HG02973 (cell line): ENCODE measurements around the gene SLC25A6.
"Not testable (repeated sequence)": the region's sequence is repeated elsewhere in the genome, so short reads cannot be mapped to it uniquely, and the experiment has no call there.

Experiments used
- ATAC-seq: cut with Tn5 transposase; IDR thresholded peaks from one replicate; pipeline ENCODE4 v1.9.1; 2021; ENCODE audit warnings: moderate library complexity; ENCODE audit not compliant: unreplicated experiment

The SLC25A6 gene

DNA sequence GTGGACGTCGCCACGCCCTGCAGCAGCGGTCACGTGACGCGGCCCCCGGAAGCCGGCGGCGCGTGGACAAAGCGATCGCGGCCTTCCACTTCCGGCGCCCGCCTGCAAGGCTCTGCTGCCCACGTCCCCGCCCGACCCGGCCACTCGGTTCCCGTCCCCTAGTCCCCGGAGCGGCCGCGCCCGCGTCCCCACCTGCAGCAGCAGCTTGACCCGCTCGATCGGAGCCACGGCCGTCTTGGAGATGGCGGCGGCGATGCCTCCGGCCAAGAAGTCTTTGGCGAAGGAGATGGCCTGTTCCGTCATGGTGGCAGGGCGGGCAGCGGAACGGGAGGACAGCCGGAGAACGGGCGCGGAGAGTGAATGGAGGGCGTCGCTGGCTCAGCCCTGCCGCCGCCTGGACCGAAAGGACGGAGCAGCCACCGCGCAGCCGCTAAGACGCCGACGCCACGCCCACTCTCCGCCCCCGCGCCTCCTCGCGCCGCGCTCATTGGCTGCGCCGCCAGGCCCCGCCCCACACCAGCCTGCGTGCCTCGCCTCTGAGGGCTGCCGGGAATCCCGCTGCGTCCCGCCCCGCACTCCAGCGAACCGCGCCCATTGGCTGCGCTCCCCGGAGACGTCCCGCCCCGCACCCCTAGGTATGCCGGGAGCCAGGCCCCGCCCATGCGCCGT is at the start of gene SLC25A6:
TSS of gene SLC25A6 (minus strand) at position 407 of the 669 bp plus-strand sequence. CDS start at position 303, 104 bp downstream.
- ATAC-seq: peak; percentile 89

- no peak for ATAC-seq
Observed at GRCh38 chrX:1440506-1440905, 48.6 kb upstream of the SLC25A6 start.

- ATAC-seq: no peak
Observed at GRCh38 chrX:1435241-1435895, 43.5 kb upstream of the SLC25A6 start.

- no peak for ATAC-seq
Observed at GRCh38 chrX:1434871-1435240, 42.9 kb upstream of the SLC25A6 start.

GRCh38 chrX:1433646-1434357 is 41.9 kb upstream of the SLC25A6 start:
- no peak for ATAC-seq

DNA sequence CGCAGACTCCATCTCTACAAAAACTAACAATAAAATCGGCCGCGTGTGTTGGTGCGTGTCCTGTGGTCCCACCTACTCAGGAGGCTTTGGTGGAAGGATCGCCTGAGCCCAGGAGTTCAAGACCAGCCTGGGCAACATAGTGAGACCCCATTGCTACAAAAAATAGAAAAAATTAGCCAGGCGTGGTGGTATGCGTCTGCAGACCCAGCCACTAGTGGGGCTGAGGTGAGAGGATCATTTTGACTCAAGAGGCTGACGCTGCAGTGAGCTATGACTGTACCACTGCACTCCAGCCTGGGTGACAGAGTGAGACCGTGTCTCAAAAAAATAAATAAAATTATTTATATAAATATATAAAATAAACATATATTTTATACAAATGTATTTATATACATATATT is 38.5 kb upstream of the SLC25A6 start:
- no peak for ATAC-seq

DNA sequence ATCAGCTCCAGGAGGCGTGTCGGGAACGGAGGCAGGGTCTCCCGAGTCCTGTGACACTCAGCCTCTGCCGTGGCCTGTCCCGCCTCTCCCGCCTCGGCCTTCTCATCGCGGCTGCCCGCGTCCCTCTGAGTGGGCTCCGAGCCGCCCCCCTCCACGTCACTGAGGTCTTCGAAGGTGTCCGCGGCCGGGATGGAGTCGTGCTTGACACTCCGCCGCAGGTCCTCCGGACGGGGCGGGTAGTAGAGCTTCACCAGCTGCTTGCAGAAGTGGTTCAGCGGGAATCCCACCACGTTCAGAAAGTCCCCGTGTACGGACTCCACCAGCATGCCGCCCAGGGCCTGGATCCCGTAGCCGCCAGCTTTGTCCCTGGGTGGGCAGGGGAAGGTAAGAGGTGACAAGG is 35.8 kb upstream of the SLC25A6 start:
- ATAC-seq: no peak

GRCh38 chrX:1426321-1426720 is 34.4 kb upstream of the SLC25A6 start:
- not testable (repeated sequence) for ATAC-seq

DNA sequence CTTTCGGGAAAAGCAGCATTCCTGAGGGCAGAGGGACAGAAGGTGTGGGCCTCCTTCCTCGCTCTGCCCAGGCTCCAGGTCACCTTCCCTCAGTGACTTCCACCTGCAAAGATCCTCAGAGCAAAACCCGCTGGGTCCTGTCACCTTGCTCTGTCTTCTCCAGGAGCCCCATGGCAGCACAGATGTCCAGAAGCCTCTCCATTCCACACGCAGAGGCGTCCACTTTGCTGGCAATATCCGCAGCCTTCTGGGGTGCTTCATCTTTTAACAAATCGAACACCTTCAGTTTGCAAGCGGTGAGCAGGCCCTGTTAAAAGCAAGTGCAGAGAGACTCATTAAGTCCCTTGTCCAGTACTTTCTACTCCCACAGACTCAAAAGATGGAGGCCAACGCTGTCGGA is 33.5 kb upstream of the SLC25A6 start:
- no peak for ATAC-seq

DNA sequence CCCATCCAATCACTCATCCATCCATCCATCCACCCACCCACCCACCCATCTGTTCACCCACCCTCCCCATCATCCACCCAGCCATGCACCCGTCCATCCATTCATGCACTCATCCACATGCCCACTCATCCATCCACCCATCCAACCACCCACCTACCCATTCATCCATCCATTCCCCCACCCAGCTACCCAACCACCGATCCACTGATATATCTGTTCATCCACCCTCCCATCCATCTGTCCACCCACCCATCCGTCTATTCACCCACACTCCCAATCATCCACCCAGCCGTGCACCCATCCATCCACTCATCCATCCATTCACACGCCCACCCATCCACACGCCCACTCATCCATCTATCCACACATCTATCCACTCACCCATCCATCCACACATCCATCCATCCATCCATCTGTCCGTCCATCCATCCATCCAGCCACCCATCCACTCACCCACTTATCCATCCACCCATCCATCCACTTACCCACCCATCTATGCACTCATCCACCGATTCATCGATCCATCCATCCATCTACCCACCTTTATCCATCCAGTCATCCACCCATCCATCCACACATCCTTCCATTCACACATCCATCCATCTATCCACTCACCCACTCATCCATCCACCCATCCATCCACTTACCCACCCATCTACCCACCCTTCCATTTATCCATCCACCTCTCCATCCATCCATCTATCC is 32.4 kb upstream of the SLC25A6 start:
- ATAC-seq: no peak

DNA sequence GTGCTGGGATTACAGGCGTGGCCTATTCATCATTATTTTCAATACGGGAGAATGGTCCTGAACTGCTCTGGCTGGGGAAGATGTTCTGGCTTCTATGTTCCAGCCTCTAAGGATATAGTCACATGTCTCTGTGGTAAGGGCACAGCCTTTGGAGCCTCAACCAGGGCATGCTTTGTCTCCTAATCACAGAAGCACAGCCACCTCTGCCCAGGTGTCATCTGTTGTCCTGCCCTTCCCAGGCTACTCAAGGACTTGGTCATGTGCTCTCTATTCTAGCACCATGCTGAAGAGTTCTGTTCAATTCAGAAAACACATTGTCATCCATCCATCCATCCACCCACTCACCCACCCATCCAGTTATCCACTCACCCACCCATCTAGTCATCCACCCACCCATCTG is 31.3 kb upstream of the SLC25A6 start:
- no peak for ATAC-seq

GRCh38 chrX:1422135-1422465 is 30.2 kb upstream of the SLC25A6 start:
- no peak for ATAC-seq

DNA sequence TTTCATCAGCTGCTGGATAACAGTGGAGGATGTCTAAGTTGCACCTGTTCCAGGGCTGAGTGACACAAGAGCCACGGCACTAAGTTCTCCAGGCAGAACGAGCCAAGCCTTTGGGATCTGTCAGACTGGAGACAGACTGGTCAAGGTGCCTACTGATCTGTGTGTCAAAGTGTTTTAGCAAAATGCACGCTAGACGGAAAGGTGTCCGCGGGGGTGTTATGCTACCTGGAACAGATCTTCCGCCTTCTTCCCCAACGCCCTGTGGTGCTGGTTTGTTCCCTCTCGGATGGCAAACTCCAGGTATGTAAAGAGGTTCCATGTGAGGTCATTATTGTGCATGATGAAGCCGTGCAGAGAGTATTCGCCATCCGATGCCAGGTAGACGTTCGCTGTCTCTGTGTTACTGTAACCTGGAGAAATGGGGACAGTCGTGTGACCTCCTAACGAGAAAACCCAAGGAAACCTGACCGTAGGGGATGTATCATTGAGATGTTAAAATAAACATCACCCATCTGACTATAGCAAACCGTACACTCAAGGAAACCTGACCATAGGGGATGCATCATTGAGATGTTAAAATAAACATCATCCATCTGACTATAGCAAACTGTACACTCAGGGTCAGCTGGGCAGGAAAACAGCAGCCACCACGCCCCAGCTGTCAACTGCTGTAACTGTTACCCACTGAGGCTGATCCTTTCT is 29.7 kb upstream of the SLC25A6 start:
- no peak for ATAC-seq

- ATAC-seq: no peak
Observed at GRCh38 chrX:1420371-1420770, 28.5 kb upstream of the SLC25A6 start.

- ATAC-seq: no peak
Observed at GRCh38 chrX:1419545-1420355, 27.8 kb upstream of the SLC25A6 start.

DNA sequence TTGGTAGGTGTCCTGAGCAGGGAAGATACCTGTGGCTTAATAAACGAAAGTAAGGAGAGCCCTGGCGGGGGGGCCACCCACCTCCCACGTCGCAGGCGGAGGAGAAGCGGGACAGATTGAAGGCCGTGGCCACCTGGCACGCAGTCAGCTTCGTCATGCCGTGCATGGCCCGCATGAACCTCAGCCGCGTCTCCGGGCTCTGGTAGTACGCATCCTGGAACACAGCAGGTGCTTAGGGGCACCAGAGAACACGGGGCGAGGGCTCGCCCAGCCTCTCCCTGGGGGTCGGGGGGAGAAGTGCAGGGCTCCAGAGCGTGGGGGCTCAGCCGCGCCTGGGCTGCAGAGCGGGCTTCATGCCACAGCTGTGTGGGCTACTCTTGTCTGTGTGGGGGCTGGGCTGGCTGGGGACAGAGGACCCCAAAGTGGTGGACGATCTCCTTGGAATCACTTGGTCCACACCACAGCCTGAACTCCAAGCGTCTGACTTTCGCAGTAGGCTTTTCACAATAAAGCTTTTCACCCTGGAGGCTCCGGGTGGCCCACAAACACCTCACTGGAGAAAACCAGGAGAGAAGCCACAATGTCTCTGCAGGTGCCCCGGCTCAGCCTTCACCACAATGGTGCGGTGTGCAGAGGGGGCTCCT is 27.1 kb upstream of the SLC25A6 start:
- ATAC-seq: no peak

GRCh38 chrX:1417921-1418771 is 26.2 kb upstream of the SLC25A6 start:
- no peak for ATAC-seq

DNA sequence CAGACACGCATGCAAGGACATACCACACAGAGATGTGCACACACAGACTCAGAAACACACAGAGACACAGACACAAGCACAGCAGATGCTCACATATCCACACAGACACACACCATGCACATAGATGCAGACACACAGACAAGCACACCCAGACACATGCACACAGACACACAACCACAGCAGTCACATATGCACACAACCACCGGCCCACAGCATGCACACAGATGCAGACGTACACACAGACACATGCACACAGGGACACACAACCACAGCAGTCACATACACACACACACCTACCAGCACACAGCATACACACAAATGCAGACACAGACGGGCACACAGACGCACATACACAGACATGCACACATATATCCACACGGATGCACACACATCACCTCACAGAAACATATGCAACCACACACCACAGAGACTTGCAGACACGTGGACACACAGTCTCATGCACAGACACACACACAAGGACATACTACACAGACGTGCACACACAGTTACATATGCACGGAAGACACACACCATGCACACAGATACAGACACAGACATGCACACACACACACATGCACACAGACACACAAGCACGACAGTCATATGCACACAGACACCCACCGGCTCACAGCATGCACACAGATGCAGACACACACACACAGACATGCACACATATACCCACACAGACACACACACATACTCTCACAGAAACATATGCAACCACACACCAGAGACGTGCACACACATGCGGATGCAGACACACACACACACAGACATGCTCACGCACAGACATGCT is 25.2 kb upstream of the SLC25A6 start:
- no peak for ATAC-seq
